GM23338 (cell line): Measurements from ENCODE around the gene SPRR2E. TPM values are rescaled to one million over a fixed set of nuclear protein-coding genes. Genes with fewer than 3 reads are reported as not detected.
A peak's percentile ranks its signal among the peaks of the same experiment; 100 is the strongest.
"Not testable (repeated sequence)": the region's sequence is repeated elsewhere in the genome, so short reads cannot be mapped to it uniquely, and the experiment has no call there.

Experiments
- ATAC-seq: fragments of 200-7000 bp; cut with Tn5 transposase; 3 replicates; pipeline ENCODE4 v1.9.1; 2020
- DNase-seq: peaks from one replicate; pipeline ENCODE4 v3.0.0-alpha.2; 2015; ENCODE audit warnings: low spot score
- H2AFZ ChIP-seq: fragments of 200-600 bp; sonication (generic); 2 replicates; pipeline ENCODE4 v1.8.0; 2016; ENCODE audit warnings: antibody characterized with exemption, mild to moderate bottlenecking, moderate library complexity
- H3F3A ChIP-seq: fragments of 200-600 bp; sonication (generic); replicated peaks from 2 replicates; pipeline ENCODE4 v1.8.0; 2017; ENCODE audit warnings: antibody characterized with exemption, mixed run types, low read depth
- H3K27ac ChIP-seq: fragments of 200-600 bp; sonication (generic); 2 replicates; pipeline ENCODE4 v1.6.1; 2016; ENCODE audit warnings: low read depth
- H3K27me3 ChIP-seq: fragments of 200-600 bp; sonication (generic); 2 replicates; pipeline ENCODE4 v1.8.0; 2016; ENCODE audit warnings: mild to moderate bottlenecking, mixed run types, moderate library complexity; ENCODE audit not compliant: insufficient read depth
- H3K36me3 ChIP-seq: fragments of 200-600 bp; sonication (generic); 2 replicates; pipeline ENCODE4 v1.8.0; 2016; ENCODE audit warnings: mild to moderate bottlenecking; ENCODE audit not compliant: insufficient read depth
- H3K4me1 ChIP-seq: fragments of 200-600 bp; sonication (generic); 2 replicates; pipeline ENCODE4 v1.8.0; 2016; ENCODE audit warnings: mild to moderate bottlenecking, moderate library complexity; ENCODE audit not compliant: insufficient read depth
- H3K4me2 ChIP-seq: fragments of 200-600 bp; sonication (generic); 2 replicates; pipeline ENCODE4 v1.7.1; 2017; ENCODE audit warnings: mixed run types
- H3K4me3 ChIP-seq: fragments of 200-600 bp; sonication (generic); 2 replicates; pipeline ENCODE4 v1.6.1; 2016; ENCODE audit warnings: mixed run types
- H3K79me2 ChIP-seq: fragments of 200-600 bp; sonication (generic); replicated peaks from 2 replicates; pipeline ENCODE4 v1.8.0; 2017; ENCODE audit warnings: mild to moderate bottlenecking; ENCODE audit not compliant: insufficient read depth
- H3K9me2 ChIP-seq: fragments of 200-600 bp; sonication (generic); 2 replicates; pipeline ENCODE4 v1.8.0; 2017; ENCODE audit not compliant: insufficient read depth
- H4K20me1 ChIP-seq: fragments of 200-600 bp; sonication (generic); replicated peaks from 2 replicates; pipeline ENCODE4 v1.8.0; 2017; ENCODE audit warnings: mild to moderate bottlenecking; ENCODE audit not compliant: insufficient read depth
- H3K27ac Mint-ChIP-seq: 2 replicates; pipeline ENCODE4 v1.8.0; 2020; ENCODE audit warnings: inconsistent platforms, mild to moderate bottlenecking, moderate library complexity, mixed read lengths
- H3K27me3 Mint-ChIP-seq: 3 replicates; pipeline ENCODE4 v1.8.0; 2022; ENCODE audit warnings: low read depth, mild to moderate bottlenecking, moderate library complexity, mixed read lengths, inconsistent platforms; ENCODE audit not compliant: insufficient read depth, poor library complexity
- H3K36me3 Mint-ChIP-seq: 3 replicates; pipeline ENCODE4 v1.8.0; 2021; ENCODE audit warnings: low read depth, mild to moderate bottlenecking, inconsistent platforms, moderate library complexity, mixed read lengths
- H3K4me1 Mint-ChIP-seq: 3 replicates; pipeline ENCODE4 v1.8.0; 2020; ENCODE audit warnings: mild to moderate bottlenecking, inconsistent platforms, mixed read lengths
- H3K4me3 Mint-ChIP-seq: 3 replicates; pipeline ENCODE4 v1.8.0; 2021; ENCODE audit warnings: moderate library complexity, mild to moderate bottlenecking, inconsistent platforms, mixed read lengths
- H3K9me3 Mint-ChIP-seq: 3 replicates; pipeline ENCODE4 v1.8.0; 2020; ENCODE audit warnings: moderate library complexity, mild to moderate bottlenecking, inconsistent platforms, mixed read lengths
- CREB1 ChIP-seq: fragments of 250-450 bp; sonication (Bioruptor Pico); IDR thresholded peaks from 2 replicates; pipeline ENCODE4 v1.5.0; 2020; ENCODE audit warnings: low read depth, mild to moderate bottlenecking, moderate library complexity
- CTCF ChIP-seq, 2 experiments: fragments of 200-600 bp in 1 of 2; sonication (generic) in 1 of 2; conservative IDR thresholded peaks; 2 replicates each; pipeline versions ENCODE4 v1.5.1 to v1.6.1; 2016 to 2017; ENCODE audit warnings: antibody characterized with exemption in 2 of 2, low read depth in 2 of 2, mild to moderate bottlenecking in 2 of 2, moderate library complexity in 1 of 2
- ETS1 ChIP-seq: IDR thresholded peaks from 2 replicates; pipeline ENCODE4 v1.6.1; 2016; ENCODE audit warnings: antibody characterized with exemption
- EZH2 ChIP-seq: fragments of 200-600 bp; sonication (generic); IDR thresholded peaks from one replicate; pipeline ENCODE4 v1.8.0; 2017; ENCODE audit warnings: antibody characterized with exemption, mild to moderate bottlenecking, low read depth; ENCODE audit not compliant: unreplicated experiment
- EZH2phosphoT487 ChIP-seq: fragments of 200-600 bp; sonication (generic); IDR thresholded peaks from one replicate; pipeline ENCODE4 v1.8.1; 2018; ENCODE audit warnings: antibody characterized with exemption; ENCODE audit not compliant: unreplicated experiment
- JUNB ChIP-seq: IDR thresholded peaks from one replicate; pipeline ENCODE4 v1.6.1; 2016; ENCODE audit warnings: antibody characterized with exemption; ENCODE audit not compliant: unreplicated experiment
- POLR2AphosphoS5 ChIP-seq: IDR thresholded peaks from 2 replicates; pipeline ENCODE4 v1.6.1; 2016; ENCODE audit warnings: antibody characterized with exemption, low read depth
- REST ChIP-seq: IDR thresholded peaks from one replicate; pipeline ENCODE4 v1.6.1; 2018; ENCODE audit warnings: antibody characterized with exemption; ENCODE audit not compliant: unreplicated experiment
- STAT1 ChIP-seq: IDR thresholded peaks from one replicate; pipeline ENCODE4 v1.6.1; 2016; ENCODE audit warnings: antibody characterized with exemption; ENCODE audit not compliant: unreplicated experiment
- ZNF114 ChIP-seq: fragments of 250-450 bp; sonication (Bioruptor Pico); IDR thresholded peaks from 2 replicates; pipeline ENCODE4 v1.5.0; 2020; ENCODE audit warnings: mild to moderate bottlenecking, moderate library complexity
- ZNF331 ChIP-seq: fragments of 250-450 bp; sonication (Bioruptor Pico); IDR thresholded peaks from 2 replicates; pipeline ENCODE4 v1.5.0; 2020; ENCODE audit warnings: low read depth, mild to moderate bottlenecking, moderate library complexity
- polyA plus RNA-seq: library from polyadenylated mRNA; unstranded; fragments of >200 nt; fragmentation: Nextera tagmentation; extraction: Ambion mirVana; gene quantifications from 2 replicates; pipeline ENCODE4 v1.2.1, GENCODE V29; 2016
- total RNA-seq: library from RNA; depleted of rRNA; stranded (reverse); fragments of >200 nt; shearing (Covaris generic); gene quantifications from 2 replicates; pipeline ENCODE4 v1.2.3, GENCODE V29; 2014

SPRR2E gene
- total and polyA plus RNA-seq, 2 experiments from 2014 or later = not detected

GRCh38 chr1:153140484-153140883 lies 46.2 kb upstream of the SPRR2E start (continued):
- TF ChIP-seq EZH2 (no peak), ZNF331 (no peak), CTCF (conservative IDR thresholded peaks at IDR 0.05; ENCODE audit: low read depth in 2 of 2) (no peak), JUNB (no peak), ETS1 (no peak)

- H2AFZ ChIP-seq = no peak overlapping the region
- Mint-ChIP-seq H3K4me1 (peaks cover 30% of the 10 kb centered on the region), H3K27ac (peak overlapping the region; percentile 93; the same call in 1 of the 2 replicates), H3K4me3 (no peak overlapping the region), H3K36me3 (peaks cover 14% of the 10 kb centered on the region), H3K9me3 (peaks cover 5% of the 10 kb centered on the region; the same call in 2 of the 3 replicates), H3K27me3 (peaks cover 6% of the 10 kb centered on the region)
- no peaks in the 10 kb centered on the region for H3K36me3 ChIP-seq
- no peak overlapping the region for H3K4me2 ChIP-seq
- ATAC-seq = no peak
- DNase-seq = no peak
- H3K27me3 ChIP-seq = no peaks in the 10 kb centered on the region
- no peaks in the 10 kb centered on the region for H3K9me2 ChIP-seq
- no peaks in the 10 kb centered on the region for H4K20me1 ChIP-seq
- H3K79me2 ChIP-seq = no peaks in the 10 kb centered on the region
- no peak overlapping the region for H3K27ac ChIP-seq
- no peaks in the 10 kb centered on the region for H3F3A ChIP-seq
- TF ChIP-seq ZNF331 (no peak), JUNB (no peak), POLR2AphosphoS5 (no peak), CREB1 (CRISPR knock-in tag) (no peak)
- H3K4me1 ChIP-seq = peaks cover 17% of the 10 kb centered on the region; the same call in 1 of the 2 replicates
- no peak overlapping the region for H3K4me3 ChIP-seq
Observed at GRCh38 chr1:153133743-153134142, 39.4 kb upstream of the SPRR2E start.

GRCh38 chr1:153133267-153133666 lies 38.9 kb upstream of the SPRR2E start:
- peaks cover 19% of the 10 kb centered on the region; the same call in 1 of the 2 replicates for H3K4me1 ChIP-seq
- no peaks in the 10 kb centered on the region for H3K27me3 ChIP-seq
- no peaks in the 10 kb centered on the region for H3K79me2 ChIP-seq
- H3K4me3 Mint-ChIP-seq = no peak overlapping the region
- H3K4me1 Mint-ChIP-seq = peaks cover 30% of the 10 kb centered on the region
- ATAC-seq (no peak), DNase-seq (no peak)
- no peak overlapping the region for H3K27ac ChIP-seq
- peaks cover 6% of the 10 kb centered on the region for H3K27me3 Mint-ChIP-seq
- no peak overlapping the region for H3K4me2 ChIP-seq
- H3K36me3 Mint-ChIP-seq = peaks cover 14% of the 10 kb centered on the region
- H2AFZ ChIP-seq = no peak overlapping the region
- no peaks in the 10 kb centered on the region for H3F3A ChIP-seq
- H3K4me3 ChIP-seq = no peak overlapping the region
- no peaks in the 10 kb centered on the region for H3K36me3 ChIP-seq
- H4K20me1 ChIP-seq = no peaks in the 10 kb centered on the region
- no peaks in the 10 kb centered on the region for H3K9me2 ChIP-seq
- H3K9me3 Mint-ChIP-seq = peaks cover 5% of the 10 kb centered on the region; the same call in 2 of the 3 replicates
- H3K27ac Mint-ChIP-seq = no peak overlapping the region
- TF ChIP-seq ZNF331 (no peak), ZNF114 (CRISPR knock-in tag) (no peak), STAT1 (no peak), EZH2 (no peak), CREB1 (CRISPR knock-in tag) (no peak), EZH2phosphoT487 (no peak), POLR2AphosphoS5 (no peak), REST (no peak), ETS1 (no peak)

- not testable (repeated sequence) for DNase-seq, H3K27ac Mint-ChIP-seq, H3K9me2 ChIP-seq, ATAC-seq, H4K20me1 ChIP-seq, H3K27me3 Mint-ChIP-seq, H3K4me3 ChIP-seq, H3F3A ChIP-seq, H3K27ac ChIP-seq, H3K27me3 ChIP-seq, H3K36me3 ChIP-seq, H3K4me2 ChIP-seq, H2AFZ ChIP-seq, H3K79me2 ChIP-seq, H3K4me3 Mint-ChIP-seq
- H3K9me3 Mint-ChIP-seq = peaks cover 36% of the 10 kb centered on the region
- peaks cover 16% of the 10 kb centered on the region; the same call in 1 of the 2 replicates for H3K4me1 ChIP-seq
- H3K36me3 Mint-ChIP-seq = peaks cover 51% of the 10 kb centered on the region
- H3K4me1 Mint-ChIP-seq = peaks cover 35% of the 10 kb centered on the region
Observed at GRCh38 chr1:153128688-153129087, 34.4 kb upstream of the SPRR2E start.
